Hepatic stellate cell (primary cell): ENCODE measurements around the gene FATE1.
"Not testable (repeated sequence)": the region's sequence is repeated elsewhere in the genome, so short reads cannot be mapped to it uniquely, and the experiment has no call there.

ENCODE experiments used
- DNase-seq: peaks from one replicate; pipeline ENCODE4 v3.0.0; 2011; ENCODE audit warnings: low spot score

The FATE1 gene, protein sequence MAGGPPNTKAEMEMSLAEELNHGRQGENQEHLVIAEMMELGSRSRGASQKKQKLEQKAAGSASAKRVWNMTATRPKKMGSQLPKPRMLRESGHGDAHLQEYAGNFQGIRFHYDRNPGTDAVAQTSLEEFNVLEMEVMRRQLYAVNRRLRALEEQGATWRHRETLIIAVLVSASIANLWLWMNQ

DNA sequence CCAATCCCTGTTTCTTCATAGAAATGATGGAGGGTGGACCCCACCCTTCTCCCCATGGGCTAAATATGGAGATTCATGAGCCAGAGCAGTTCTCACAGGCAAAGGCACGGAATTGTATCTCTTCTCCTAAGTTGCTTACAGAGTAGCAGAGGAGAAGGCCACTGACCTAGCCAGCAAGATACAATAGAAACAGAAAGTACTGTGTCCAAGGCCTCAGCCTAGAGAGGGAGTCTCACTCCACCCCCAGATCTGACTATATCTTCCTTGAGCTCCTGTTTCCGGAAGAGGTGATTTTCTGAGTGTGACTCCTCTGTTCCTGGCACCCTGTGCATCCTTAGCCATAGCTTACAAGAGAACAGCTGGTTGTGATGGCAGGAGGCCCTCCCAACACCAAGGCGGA lies at the start of gene FATE1:
FATE1 (plus strand) TSS at position 284 of the 400 bp plus-strand sequence; CDS start at position 369, 85 bp downstream.
- no peak for DNase-seq

DNA sequence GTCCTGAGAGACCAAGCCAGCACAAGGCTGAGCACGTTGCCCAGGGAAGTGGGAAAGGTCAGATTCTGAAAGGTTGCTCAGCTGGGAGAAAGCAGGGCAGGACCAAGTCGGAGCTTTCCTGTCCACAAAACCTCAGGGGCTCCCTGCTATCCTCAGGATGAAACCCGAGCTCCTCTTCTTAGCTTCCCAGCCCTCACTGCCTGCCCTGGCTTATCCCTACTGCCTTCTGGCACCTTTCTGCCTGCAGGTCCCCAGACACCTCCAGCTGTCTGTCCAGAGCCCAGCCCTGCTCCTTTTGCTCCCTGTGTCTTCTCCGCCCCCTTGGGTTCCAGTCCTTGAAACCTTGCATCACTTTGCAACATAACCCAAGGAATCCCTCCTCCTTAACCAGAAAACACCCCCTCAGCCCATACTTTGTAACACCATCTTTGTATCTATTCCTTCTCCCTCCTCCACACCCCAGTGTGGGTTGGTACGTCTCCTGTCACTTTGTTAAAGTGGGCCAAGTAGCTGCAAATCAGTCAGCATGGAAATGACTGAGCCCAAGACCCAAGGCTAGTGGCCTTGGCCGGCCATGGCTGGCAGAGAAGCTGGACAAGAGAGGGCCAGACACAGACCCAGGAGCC lies 40.6 kb upstream of the FATE1 start:
- no peak for DNase-seq

DNA sequence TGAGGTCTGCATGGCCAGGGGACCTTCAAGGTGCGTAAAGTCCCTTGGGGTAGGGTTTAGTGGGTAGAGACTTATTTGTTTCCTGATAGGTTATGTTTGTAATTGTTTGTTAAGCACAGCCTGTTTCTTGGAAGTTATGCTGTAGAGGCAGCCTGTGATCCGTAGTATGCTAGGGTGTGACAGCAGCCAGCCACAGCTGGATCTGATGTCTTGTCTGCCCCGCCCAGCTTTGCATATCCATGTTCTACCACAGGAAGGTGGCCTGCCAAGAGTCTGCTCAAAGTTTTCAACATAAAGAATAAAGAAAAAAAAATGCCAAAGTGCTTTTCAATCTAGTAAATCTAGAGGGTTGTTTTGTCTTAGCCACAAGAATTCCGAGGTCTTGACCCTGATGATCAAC lies 39.6 kb upstream of the FATE1 start:
- DNase-seq = no peak

DNA sequence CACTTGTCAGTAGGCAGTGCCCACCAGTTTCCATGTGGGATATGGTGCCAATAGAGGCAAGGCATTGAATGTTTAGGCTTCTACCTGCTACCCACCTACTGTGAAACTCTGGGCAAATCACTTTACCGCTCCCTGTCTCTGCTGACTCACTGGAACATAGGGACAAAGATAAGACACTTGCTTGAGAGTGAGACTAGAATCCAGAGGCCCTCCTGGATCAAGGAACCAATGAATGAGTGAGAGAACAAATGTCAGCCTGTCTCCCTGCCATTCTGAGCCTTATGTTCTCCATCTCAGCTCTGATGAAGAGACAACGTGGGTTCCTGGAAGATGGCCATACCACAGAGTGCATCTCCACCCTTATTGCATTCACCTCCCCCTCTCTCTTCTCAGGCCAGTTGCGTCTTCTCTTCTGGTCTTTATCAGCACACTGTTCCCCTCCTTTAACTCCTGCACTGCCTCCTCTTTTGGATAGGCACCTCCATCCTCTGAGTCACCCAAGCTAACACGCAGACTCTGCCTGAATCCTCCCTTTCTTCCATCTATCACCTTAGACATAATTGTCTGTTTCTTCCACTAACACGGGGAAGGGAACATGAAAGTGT lies 35.9 kb upstream of the FATE1 start:
- DNase-seq = no peak

DNA sequence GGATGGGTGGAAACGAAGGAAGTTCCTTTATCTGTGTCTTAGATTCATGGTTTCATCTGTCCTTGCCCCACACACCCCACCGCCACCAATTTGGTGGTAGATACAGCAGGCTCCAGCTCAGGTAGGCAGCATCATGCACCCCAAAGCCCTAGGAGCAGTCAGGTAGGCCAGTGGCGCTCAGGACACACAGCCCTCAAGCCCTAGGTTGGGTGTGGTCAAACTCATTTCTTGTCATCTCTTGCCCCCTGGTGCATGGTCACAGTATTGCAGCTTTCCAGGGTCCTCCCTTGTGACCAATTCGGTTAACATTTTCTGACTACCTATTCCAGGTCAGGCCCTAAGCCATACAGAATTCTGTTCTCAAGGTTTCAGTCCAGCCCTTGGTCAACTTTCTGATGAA lies 35.0 kb upstream of the FATE1 start:
- no peak for DNase-seq

DNA sequence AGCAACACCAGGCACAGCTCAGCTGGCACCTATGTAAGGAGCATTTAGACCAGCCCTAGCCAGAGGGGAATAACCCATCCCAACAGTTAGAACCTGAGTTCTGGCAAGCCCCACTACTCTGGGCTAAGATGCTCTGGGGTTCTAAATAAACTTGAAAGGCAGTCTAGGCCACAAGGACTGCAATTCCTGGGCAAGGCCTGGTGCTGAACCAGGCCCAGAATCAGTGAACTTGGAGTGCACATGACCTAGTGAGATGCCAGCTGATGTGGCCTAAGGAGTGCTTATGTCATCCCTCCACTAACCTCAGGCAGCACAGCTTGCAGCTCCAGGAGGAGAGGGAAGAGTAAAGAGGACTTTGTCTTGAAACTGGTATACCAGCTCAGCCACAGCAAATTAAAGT lies 28.2 kb upstream of the FATE1 start:
- DNase-seq = no peak

DNA sequence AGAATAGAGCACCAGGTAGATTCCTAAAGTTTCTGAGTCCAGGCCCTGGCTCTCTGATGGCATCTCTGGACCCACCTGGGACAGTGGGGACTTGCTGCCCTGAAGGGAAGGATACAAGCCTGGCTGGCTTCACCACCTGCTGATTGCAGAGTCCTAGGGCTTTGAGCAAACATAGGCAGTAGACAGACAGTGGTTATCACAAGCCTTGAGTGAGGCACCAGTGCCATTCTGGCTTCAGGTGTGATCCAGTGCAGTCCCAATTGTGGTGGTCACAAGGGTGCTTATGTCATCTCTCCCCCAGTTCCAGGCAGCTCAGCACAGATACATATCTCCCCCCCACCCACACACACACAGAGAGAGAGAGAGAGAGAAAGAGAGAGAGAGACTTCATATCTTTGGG lies 27.1 kb upstream of the FATE1 start:
- DNase-seq = no peak

DNA sequence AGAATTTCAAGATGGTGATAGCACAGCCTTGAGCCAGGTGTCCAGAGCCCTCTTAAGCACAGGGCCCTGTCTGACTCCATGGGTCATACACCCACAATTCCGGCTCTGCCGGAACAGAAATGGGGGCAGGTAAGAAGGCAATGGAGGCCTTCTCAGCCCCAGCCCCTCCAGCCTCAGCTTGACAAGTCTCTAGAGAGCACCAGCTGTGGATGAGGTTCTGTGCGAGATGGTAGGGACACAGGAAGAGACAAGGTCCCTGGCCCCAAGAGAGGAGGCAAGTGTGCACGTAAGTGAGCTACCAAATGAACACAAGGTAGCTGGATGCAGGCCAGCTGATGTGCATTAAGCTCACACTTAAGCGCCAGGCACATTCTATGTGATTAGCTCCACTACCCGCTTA lies 23.0 kb upstream of the FATE1 start:
- no peak for DNase-seq

DNA sequence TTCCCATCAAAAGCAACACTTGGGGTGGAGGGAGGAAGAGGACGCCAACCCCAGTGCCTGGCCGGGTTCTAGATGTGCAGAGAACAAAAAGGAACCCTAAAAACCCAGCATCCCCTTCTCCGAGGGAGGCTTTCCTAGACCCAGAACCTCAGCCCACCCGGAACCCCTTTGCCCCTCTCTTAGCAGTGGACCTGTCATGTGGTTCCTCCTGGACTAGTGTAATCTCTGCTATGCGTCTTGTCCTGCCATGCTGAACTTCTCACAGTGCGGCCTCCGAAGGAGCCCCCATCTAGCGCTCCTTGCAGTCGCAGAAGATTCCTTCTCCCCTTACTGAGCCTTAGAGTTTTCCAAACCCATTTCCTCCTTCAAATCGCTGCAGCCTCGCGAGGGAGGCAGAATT lies 21.7 kb upstream of the FATE1 start:
- DNase-seq = no peak

DNA sequence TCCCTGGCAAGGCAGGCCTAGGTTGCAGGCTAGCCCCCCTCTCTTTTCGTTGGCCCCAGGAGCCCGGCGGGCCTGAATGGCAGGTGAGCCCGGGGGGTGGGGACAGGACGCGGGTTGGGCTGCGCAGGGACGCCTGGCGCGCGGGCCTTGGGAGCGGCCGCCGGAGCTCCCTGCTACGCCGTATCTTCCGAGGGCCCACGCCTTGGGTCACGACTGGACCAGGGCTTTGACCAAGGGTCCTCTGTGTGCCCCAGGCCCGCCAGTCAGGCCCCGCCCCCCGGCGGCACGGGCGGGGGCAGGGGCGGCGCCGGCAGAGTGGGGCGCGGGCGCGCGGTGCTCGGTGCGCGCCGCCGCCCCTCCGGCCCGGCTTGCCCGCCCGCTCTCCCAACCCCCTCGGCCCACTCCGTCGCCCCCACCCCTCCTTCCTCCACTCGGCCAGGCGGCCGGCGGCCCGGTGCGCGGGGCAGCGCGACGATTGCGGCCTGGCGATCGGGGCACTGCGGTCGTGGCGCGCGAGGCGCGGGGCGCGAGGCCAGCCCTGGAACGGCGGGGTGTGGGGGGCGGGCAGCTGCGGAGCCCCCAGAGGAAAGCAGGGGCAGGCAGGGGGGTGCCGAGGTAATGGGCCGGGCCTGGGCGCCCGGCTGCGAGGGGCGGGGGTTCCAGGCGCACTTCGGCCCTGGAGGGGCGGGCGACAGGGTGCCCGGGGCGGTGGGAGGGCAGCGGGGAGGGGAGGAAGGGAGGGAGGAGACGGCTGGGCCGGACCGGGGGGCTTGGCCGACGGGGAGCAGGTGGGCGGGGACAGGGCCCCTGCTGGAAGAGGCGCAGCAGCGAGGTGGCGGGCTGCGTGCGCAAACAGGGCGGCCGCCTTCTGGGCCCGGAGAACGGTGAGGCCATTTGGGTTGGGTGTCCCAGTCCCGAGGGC lies 20.9 kb upstream of the FATE1 start, which contains the start of gene PRRG3:
PRRG3 (plus strand) TSS at position 798 of the 922 bp plus-strand sequence. CDS start 3,357 bp downstream, outside the sequence.
- DNase-seq = no peak

DNA sequence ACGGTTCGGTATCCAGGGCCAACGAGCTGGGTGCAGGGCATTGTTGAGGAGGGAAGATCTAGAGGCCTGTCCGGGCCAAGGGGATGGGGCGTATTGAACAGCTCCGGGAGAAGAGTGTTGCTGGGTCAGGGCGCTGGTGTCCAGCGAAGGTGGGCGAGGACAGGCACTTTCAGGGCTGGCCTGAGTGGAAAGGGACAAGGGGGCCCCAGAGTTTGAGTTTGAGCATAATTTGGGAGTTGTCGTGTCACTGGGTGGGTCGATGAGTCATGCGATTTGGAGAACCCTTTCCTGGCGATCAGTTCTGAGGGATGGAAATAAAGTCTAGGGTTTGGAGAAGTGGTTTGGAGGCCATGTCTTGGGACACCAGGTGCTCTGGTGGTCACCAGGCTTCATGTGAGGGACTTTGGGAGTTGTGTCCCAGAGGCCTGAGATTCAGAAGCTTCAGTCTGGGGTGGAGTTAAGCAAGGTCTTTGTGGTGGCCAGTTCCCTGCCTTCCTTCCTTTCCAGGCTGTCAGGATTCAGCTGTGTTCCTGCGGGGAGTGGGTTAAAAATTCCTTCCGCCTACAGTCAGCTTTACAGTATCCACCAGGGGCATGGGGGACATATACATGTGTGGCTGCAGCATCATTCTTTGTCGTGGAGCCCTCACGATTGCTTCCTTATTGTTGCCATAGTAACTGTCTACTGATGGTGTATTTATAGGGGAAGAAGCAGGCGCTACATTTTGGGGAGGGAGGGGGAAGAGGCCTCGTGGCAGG lies 20.1 kb upstream of the FATE1 start:
- DNase-seq = no peak

DNA sequence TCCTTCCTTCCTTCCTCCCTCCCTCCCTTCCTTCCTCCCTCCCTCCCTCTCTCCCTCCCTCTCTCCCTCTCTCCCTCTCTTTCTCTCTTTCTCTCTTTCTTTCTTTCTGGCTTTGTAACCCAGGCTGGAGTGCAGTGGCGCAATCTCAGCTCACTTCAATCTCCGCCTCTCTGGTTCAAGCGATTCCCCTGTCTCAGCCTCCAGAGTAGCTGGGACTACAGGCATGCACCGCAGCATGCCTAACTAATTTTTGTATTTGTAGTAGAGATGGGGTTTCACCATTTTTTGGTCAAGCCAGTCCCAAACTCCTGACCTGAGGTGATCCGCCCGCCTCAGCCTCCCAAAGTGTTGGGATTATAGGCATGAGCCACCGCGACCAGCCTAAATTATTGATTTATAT lies 18.8 kb upstream of the FATE1 start:
- not testable (repeated sequence) for DNase-seq

DNA sequence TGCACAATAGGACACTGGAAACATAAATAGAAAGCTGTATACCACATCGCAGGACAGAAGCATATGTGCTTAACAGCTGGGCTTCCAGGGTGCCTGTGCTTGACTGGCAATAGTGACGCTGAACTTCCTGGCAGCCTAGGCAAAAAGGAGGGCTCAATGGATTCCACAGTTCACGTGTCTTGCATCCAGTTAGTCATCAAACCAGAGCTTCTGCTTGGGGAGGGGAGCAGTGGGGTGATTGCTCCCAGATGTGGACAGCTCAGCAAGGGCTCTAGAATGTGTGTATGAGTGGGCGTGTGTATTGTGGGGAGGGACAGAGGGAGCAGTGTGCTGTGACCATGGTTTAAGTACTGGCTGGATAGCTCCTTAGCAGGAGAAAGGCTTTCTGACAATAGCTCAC lies 18.3 kb upstream of the FATE1 start:
- DNase-seq = no peak

DNA sequence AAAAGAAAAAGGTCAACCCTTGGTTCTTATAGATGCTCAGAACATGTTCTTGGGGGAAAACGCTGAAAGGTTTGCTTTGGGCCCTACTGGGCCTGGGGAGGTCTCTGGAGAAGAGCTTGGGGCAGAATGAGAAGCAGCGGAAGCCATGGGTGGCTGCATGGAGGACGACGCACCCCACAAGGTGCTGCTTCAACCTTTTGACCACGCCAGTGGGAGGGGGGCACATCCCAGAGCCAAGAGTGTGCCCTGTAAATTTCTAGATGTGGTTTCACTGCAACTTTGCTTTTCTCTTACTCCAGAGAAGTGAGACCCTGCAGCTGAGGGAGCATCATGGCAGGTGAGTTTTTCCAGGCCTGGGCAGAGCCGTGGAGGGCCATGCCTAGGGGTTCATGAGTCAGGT lies 17.4 kb upstream of the FATE1 start:
- DNase-seq = no peak

DNA sequence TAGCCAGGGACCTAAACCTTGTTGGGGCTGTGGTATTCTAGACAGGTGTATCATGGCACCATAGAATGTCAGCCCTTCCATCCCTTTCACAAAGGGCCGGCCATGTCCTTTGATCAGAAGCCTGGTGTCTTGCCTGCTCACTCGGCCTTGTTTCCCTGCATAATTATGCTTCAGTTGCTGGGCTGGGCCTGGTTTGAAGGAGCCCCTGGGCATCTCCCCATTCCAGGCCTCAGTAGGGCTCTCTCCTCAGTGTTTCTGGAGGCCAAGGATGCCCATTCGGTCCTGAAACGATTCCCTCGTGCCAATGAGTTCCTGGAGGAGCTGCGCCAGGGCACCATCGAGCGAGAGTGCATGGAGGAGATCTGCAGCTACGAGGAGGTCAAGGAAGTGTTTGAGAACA lies 16.1 kb upstream of the FATE1 start:
- no peak for DNase-seq

DNA sequence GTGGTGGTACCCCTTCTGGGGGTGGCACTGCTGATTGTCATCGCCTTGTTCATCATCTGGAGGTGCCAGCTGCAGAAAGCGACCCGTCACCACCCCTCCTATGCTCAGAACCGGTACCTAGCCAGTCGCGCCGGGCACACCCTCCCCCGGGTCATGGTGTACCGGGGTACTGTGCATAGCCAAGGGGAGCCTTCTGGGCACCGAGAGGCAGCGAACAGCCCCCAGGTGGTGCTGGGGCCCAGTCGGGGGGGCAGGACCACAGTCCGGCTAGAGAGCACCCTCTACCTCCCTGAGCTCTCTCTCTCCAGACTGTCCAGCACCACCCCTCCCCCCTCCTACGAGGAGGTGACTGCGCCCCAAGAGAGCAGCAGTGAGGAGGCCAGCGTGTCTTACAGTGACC lies 15.3 kb upstream of the FATE1 start:
- DNase-seq = no peak

DNA sequence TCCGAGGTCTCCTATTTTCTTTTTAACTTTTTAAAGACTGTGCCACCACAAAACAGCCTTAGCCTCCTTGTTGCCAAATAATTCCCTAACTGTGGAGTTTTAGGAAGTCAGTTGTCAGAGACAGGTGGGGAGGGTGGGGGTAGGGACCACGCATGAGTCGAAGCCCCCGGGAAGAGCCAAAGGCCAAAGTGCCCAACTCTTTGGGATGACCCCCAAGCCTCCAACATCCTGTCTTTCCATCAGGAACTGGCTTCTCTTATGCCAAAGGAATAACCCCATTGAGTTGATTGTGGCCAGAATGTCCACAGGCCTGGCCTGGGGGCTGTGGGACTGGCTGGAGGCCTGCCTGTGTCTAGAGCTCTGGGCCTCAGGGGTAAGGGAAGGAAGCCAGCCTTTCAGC lies 14.8 kb upstream of the FATE1 start:
- DNase-seq = no peak

DNA sequence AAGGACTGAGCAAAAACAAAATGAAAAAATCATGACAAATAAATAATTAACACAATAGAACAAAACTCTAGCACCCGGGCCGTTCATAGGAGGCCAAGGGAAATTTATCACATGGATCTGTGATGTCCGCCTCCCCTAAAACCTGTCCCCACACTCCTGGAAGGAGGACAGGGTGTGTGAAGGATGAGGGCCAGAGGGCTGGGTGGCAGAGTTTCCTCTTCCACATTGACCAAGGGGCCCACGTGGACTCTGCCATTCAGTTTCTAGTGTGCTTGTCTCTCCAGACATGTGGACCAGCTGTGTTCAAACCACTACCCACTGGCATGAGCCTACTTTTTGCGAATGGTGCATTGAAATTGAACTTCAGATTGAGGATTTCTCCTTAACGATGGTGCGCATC lies 14.3 kb upstream of the FATE1 start:
- no peak for DNase-seq

DNA sequence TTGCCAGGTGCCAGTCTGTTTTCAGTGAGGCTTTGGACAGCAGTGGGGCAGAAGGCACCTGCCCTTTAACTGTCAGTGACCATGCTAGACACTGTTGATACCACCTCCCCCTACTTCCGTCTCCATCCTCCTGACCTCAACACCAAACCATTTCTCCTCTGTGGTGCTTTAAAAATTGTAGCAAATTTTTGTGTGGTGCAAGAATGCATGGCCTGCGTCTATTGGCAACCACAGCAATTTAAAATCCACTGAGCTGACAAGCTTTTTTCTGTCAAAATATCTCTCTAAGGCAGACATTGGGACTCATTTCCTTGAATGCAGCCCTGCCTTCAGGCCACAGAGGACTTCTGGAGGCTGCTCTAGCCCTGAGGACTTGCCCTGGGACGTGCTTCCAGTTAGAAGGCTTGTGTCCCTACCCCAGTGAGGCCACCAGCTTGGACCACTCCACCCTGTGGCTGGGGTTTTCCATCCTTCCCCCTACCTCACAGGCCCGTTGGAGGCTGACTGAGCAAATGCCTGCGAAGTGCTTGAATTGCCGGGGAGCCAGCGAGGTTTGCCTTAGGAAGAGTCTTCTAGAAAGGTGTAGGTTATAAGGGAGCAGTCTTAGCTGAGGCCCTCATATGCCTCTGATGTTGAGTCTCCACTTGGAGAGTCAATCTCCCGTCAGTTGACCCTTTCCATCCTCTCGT lies 13.7 kb upstream of the FATE1 start:
- no peak for DNase-seq

DNA sequence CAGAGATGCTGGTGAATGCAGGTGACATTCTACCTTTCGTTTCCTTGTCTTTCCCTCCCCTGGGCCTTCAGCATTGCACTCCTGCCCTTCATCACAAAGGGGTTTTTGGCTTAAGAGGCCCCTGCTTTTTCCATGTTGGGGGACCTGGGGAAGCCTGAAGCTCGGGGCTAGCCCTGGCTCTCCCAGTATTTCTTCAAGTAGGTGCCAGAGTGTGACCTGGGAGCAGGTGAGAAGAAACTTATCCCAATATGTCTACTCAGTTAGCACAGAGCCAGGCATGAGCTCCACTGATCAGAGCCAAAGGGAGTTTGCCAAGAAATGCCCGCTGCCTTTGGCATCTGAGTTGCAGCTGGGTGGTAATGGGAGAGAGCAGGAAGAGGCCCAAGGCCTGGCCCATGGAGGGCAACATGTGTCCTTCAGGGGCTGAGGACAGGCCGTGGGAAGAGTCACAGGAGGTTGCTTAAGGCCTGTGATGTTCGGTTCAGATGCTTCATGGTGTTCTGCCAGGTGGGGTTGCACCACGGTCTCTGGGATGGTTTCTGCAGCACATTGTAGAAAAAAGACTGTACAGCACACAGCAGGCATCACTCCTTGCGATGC lies 13.0 kb upstream of the FATE1 start:
- no peak for DNase-seq

DNA sequence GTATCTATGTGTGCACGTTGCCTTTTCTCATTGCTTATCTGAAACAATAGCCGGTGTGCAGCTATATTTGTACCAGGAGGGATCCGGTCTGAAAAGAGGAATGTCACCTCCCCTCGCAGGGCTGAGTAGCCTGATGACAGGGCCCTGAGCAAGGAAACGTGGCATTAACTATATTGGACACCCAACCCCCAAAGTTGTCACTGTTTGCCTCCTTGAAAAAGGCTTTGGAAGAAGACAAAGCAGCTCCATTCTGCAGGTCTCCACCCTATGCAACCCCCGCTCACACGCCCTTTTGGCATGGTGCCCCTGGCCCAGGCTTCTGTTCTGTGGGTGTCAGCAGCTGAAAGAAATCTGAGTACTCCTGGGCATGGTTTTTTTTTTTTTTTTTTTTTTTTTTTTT lies 12.3 kb upstream of the FATE1 start:
- no peak for DNase-seq
